Effector CD4-positive, alpha-beta T cell (primary cell): Measurements from ENCODE around the gene STAT5A.

Experiments
- DNase-seq: peaks from one replicate; pipeline ENCODE4 v3.0.0-alpha.2; 2020

Gene STAT5A

GRCh38 chr17:42268236-42268635, 20.1 kb upstream of the STAT5A start:
- DNase-seq: no peak

- DNase-seq: no peak
Measured at GRCh38 chr17:42270170-42270535, 18.1 kb upstream of the STAT5A start.

- no peak for DNase-seq
Measured at GRCh38 chr17:42270596-42270995, 17.7 kb upstream of the STAT5A start.

- no peak for DNase-seq
Measured at GRCh38 chr17:42271006-42271778, 17.1 kb upstream of the STAT5A start.

- DNase-seq: no peak
Measured at GRCh38 chr17:42271779-42272035, 16.6 kb upstream of the STAT5A start.

- no peak for DNase-seq
Measured at GRCh38 chr17:42272162-42272907, 16.0 kb upstream of the STAT5A start.

GRCh38 chr17:42273474-42274252, 14.6 kb upstream of the STAT5A start:
- DNase-seq: no peak

- DNase-seq: no peak
Measured at GRCh38 chr17:42274253-42274542, 14.1 kb upstream of the STAT5A start.

GRCh38 chr17:42274812-42275526, 13.3 kb upstream of the STAT5A start:
- no peak for DNase-seq

- DNase-seq: peak; percentile 29
Measured at GRCh38 chr17:42275527-42276358, 12.6 kb upstream of the STAT5A start.

- DNase-seq: peak; percentile 38
Measured at GRCh38 chr17:42276359-42276608, 12.0 kb upstream of the STAT5A start, which contains the start of gene STAT5B. Gene STAT5B (minus strand): TSS chr17:42276391. CDS start chr17:42232127, 44,264 bp downstream.

- DNase-seq: no peak
Measured at GRCh38 chr17:42276609-42277341, 11.5 kb upstream of the STAT5A start.

- no peak for DNase-seq
Measured at GRCh38 chr17:42277342-42277712, 11.0 kb upstream of the STAT5A start.

GRCh38 chr17:42279776-42280630, 8.3 kb upstream of the STAT5A start:
- no peak for DNase-seq

- DNase-seq: no peak
Measured at GRCh38 chr17:42281571-42282096, 6.7 kb upstream of the STAT5A start.

GRCh38 chr17:42282478-42283080, 5.7 kb upstream of the STAT5A start:
- DNase-seq: no peak

GRCh38 chr17:42283241-42284023, 4.9 kb upstream of the STAT5A start:
- DNase-seq: no peak

GRCh38 chr17:42284024-42284369, 4.3 kb upstream of the STAT5A start:
- no peak for DNase-seq

- no peak for DNase-seq
Measured at GRCh38 chr17:42284566-42284965, 3.7 kb upstream of the STAT5A start.
